ENCODE results near the gene MAPK6.
"Not testable (repeated sequence)": the region's sequence is repeated elsewhere in the genome, so short reads cannot be mapped to it uniquely, and the experiment has no call there.

MAPK6 gene

GRCh38 chr15:52050416-52050815, 31.4 kb downstream of the MAPK6 start:
- peak; percentile 34 for DNase-seq (ENCODE audit: low read depth, low spot score)
- no peak for TF ChIP-seq CTCF (IDR thresholded peaks at IDR 0.05; ENCODE audit: insufficient read depth, low read length, missing control alignments)
- ChIA-PET CTCF (interaction anchor here (1.5 kb wide), 2 partner anchors 27 to 48 kb away, joined by 3 to 4 read pairs; no protein-coding TSS in a partner anchor), POLR2A (no interaction called here)
- no peak overlapping the region for H3K4me3 ChIP-seq (ENCODE audit: low read depth, low read length)

GRCh38 chr15:52052066-52052935, 33.3 kb downstream of the MAPK6 start:
- ChIA-PET POLR2A (no interaction called here), CTCF (interaction anchor here (1.2 to 1.6 kb wide), 4 partner anchors 13 to 173 kb away, joined by 3 to 5 read pairs (median 3); no protein-coding TSS in a partner anchor)
- TF ChIP-seq CTCF (IDR thresholded peaks at IDR 0.05; ENCODE audit: insufficient read depth, low read length, missing control alignments): no peak
- no peak overlapping the region for H3K4me3 ChIP-seq (ENCODE audit: low read depth, low read length)
- DNase-seq (ENCODE audit: low read depth, low spot score): no peak

GRCh38 chr15:52054381-52054780, 35.4 kb downstream of the MAPK6 start:
- POLR2A ChIA-PET: interaction anchor here (0.6 kb wide), 1 partner anchor 1601 kb away, joined by 3 read pairs; no protein-coding TSS in a partner anchor
- TF ChIP-seq CTCF (IDR thresholded peaks at IDR 0.05; ENCODE audit: insufficient read depth, low read length, missing control alignments): no peak
- CTCF ChIA-PET: interaction anchor here (1.0 kb wide), 1 partner anchor 13 kb away, joined by 3 read pairs; no protein-coding TSS in a partner anchor

GRCh38 chr15:52054858-52055257, 35.8 kb downstream of the MAPK6 start:
- POLR2A ChIA-PET; DNase-seq (ENCODE audit: low read depth, low spot score); H3K4me3 ChIP-seq (ENCODE audit: low read depth, low read length): not testable (repeated sequence)
- CTCF ChIA-PET: interaction anchor here (1.3 kb wide), 1 partner anchor 32 kb away, joined by 3 read pairs; no protein-coding TSS in a partner anchor

More at GRCh38 chr15:52054381-52054780, 35.4 kb downstream of the MAPK6 start:
- no peak for DNase-seq (ENCODE audit: low read depth, low spot score)
- no peak overlapping the region for H3K4me3 ChIP-seq (ENCODE audit: low read depth, low read length)

GRCh38 chr15:52056001-52056400, 37.0 kb downstream of the MAPK6 start:
- no peak for TF ChIP-seq CTCF (IDR thresholded peaks at IDR 0.05; ENCODE audit: insufficient read depth, low read length, missing control alignments)
- H3K4me3 ChIP-seq (ENCODE audit: low read depth, low read length): no peak overlapping the region
- DNase-seq (ENCODE audit: low read depth, low spot score): no peak
- CTCF ChIA-PET: interaction anchor here (1.3 to 5.1 kb wide), 2 partner anchors 22 to 33 kb away, joined by 3 to 28 read pairs; no protein-coding TSS in a partner anchor
- POLR2A ChIA-PET: no interaction called here

- H3K4me3 ChIP-seq (ENCODE audit: low read depth, low read length): no peak overlapping the region
- no peak for TF ChIP-seq CTCF (IDR thresholded peaks at IDR 0.05; ENCODE audit: insufficient read depth, low read length, missing control alignments)
- POLR2A ChIA-PET: no interaction called here
- CTCF ChIA-PET: interaction anchor here (5.1 kb wide), 1 partner anchor 21 kb away, joined by 28 read pairs; no protein-coding TSS in a partner anchor
- DNase-seq (ENCODE audit: low read depth, low spot score): no peak
These were observed 37.5 kb downstream of the MAPK6 start for GRCh38 chr15:52056496-52056895.

Data from AG04449 (cell line).